Kidney tubule cell (primary cell): ENCODE measurements around the gene CDK11A.
A peak's percentile ranks its signal among the peaks of the same experiment; 100 is the strongest.
"Not testable (repeated sequence)": the region's sequence is repeated elsewhere in the genome, so short reads cannot be mapped to it uniquely, and the experiment has no call there.

ENCODE experiments used
- DNase-seq: peaks from one replicate; pipeline ENCODE4 v3.0.0-alpha.2; 2018; ENCODE audit warnings: low spot score

Gene CDK11A

GRCh38 chr1:1683104-1683905 lies 40.9 kb downstream of the CDK11A start:
- no peak for DNase-seq

DNA sequence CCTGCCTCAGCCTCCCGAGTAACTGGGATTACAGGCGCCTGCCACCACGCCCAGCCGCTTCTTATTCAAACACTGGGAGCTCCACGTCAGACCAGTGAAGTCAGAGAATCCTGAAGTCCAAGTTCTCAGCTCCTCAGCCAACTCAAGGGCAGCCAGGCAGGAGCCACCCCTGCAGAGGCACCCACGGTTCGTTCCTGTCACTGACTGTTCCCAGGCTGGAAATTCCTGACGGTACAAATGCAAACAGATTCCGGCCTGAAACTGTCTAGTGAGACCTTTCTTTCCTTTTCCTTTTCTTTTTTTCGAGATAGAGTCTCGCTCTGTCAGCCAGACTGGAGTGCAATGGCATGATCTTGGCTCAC lies 43.3 kb downstream of the CDK11A start:
- DNase-seq, result no peak

DNA sequence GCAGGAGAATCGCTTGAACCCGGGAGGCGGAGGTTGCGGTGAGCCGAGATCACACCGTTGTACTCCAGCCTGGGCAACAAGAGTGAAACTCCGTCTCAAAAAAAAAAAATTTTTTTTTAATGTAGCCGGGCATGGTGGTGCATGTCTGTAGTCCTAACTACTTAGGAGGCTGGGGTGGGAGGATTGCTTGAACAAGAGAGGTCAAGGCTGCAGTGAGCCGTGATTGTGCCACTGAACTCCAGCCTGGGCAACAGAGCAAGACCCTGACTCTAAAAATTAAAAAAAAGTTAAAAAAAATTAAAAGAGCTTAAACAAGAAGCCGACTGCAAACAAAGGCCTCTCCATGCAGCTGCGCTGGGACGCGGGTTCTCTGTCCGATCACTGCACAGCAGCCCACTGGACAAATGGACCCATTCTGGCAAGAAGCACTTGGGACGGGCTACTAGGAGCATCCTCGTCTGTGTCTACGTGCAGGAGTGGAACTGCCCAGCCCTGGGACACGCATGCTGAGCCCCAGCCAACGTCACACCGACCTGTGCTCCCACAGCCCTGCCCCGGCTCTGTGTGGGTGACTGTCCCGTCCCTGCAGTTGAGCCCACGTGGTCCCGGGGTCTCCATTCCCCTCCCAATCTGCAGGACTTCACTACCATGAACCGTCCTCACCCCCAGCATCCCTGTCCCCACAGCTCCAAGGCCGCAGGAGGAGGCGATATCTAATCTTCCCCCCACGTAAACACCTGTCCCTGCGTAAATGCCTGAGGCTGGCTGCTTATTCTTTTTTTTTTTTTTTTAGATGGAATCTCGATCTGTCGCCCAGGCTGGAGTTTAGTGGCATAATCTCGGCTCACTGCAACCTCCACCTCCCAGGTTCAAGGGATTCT lies 43.9 kb downstream of the CDK11A start:
- no peak for DNase-seq

DNA sequence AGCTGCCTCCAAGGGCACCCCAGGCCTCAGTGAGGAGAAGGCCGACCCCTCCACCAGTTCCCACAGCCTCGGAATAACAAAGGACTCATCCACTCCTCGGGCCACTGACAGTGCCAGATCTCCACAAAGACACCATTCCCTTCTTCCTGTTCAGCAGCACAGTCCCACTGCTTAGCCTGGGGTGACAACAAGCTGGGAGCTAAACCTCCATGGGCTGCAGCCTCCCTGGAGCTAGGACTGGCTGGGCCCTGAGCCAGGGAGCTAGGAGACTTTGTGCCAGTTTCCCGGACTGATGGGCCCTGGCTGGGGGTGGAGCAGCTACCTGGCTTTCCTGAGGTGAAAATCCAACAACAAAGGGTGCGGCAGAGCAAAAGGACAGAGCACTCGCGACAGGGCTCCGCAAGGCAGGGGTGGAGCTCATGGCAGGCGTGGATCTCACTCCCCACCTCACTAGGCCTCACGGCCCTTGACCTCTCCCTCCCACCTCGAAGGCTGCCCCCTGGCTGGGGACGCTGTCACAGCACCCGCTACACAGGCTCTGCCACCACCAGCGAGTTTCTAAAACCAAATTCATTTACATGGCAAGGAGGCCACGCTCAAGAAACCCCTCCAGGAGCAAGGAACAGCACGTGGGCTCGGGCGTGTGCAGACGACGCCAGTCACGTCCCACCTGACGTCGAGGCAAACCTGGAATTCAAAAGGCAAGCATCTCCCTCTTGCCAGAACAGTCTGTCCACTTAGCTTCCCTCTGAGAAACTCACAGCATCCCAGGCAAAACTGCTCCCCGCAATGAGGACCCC lies 45.4 kb downstream of the CDK11A start:
- DNase-seq, result peak; percentile 41

DNA sequence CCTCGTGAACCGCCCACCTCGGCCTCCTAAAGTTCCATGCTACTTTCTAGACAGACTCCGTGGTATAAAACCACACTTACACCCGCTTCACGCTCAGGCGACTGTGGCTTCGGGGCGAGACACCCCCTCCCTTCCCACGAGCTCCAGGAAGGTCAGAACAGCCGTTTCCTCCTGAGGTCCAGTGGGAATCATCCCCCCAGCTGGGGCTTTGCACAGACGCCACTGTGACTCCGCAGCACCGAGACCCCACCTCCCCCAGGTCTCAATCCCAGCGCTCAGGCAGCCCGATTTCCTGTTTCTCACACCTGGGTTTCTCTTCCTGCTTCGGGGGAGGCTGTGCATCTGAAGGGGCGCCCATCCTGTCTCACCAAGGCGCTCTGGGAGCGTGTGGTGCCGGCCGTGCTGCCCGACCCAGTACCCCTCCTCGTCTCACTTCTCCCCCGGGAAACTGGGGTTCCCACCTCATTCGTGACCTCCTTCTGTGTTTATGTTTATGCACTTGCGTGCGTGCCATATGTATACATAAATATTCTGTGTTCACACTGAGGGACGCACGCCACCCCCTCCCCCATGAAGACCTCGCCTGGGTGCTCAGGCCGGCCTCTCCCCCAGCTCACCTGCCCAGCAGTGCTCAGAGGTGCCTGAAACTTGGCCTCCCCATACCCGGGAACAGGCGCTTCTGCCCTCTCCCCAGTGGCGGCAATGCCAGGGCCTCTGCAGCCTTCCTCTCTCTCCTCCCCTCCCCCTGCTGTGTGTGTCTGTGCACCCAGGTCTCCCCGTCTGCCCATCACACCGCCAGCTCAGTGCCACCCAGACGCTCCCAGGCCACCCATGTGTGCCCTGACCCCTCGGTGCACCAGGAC lies 46.2 kb downstream of the CDK11A start:
- DNase-seq, result no peak

DNA sequence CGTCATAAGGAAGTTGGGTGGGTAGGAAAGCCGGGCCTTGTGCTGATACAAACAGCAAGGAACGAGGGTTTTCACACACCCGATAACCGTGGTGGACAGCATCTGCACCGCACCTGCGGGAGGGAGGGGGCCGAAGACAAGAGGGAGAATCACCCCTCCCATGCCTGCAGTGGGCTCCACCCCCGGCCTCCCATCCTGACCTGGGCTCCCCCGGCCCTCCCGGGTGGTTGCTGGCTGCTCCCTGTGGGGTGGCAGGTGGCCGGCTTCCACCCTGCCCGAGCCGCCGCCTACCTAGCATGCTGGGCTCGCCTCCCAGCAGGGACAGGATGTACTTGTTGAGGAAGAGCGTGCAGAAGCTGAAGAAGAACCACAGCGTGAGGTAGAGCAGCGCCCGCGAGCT lies 48.1 kb downstream of the CDK11A start:
- not testable (repeated sequence) for DNase-seq

- not testable (repeated sequence) for DNase-seq
These were observed 48.9 kb downstream of the CDK11A start for GRCh38 chr1:1675218-1675617.

DNA sequence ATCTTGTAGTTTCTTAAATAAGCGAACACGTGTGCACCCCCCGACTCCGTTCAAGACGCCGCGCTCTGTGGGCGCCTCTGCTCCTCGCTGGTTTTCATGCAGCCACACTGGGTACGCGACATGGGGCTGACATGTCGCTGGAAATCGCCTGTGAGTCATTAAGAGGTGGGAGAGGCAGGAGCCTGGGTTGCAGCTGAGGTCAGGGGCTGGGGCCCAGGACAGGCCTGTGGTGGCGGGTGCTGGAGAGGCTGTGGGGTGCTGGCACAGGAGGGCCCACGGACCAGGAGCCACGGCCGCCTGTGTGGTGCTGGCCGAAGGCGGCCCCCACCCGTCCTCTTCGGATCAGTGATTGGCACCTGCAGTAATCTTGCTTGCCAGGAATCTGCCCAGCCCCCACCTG lies 49.4 kb downstream of the CDK11A start:
- not testable (repeated sequence) for DNase-seq

DNA sequence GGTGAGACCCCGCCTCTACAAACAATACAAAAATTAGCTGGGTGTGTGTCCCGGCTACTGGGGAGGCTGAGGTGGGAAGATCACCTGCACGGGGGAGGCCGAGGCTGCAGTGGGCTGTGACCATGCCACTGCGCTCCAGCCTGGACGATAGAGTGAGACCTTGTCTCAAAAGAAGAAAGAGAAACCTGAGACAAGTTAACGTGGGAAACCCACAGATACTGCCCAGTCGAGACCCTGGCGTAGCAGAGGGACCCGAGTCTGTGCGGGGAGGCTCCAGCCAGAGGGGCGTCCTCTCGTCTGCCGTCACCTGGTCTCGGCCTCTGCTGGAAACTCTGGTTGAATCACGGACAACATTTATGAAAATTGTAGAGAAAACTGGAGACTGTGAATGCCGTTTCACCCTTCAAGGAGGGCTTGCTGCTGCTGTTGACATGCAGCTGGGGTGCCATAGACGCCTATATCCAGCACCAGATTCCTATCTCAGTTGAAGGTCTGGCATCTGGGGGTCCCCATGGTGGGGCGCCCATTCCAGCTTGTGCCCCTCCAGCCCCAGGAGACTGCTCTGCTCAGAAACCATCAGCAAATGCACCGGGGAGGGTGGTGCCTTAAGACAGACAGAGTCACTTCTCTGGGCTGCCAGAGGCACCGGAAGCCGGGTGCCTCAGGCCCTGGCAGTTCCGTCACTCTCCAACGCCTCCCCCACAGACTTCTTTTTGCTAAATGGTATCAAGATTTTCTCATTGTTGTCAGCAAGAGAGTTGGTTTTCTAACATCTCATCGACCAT lies 51.8 kb downstream of the CDK11A start:
- DNase-seq, result no peak

- no peak for DNase-seq
These were observed 52.6 kb downstream of the CDK11A start for GRCh38 chr1:1671365-1672119.

GRCh38 chr1:1670866-1671265 lies 53.3 kb downstream of the CDK11A start:
- DNase-seq, result no peak

DNA sequence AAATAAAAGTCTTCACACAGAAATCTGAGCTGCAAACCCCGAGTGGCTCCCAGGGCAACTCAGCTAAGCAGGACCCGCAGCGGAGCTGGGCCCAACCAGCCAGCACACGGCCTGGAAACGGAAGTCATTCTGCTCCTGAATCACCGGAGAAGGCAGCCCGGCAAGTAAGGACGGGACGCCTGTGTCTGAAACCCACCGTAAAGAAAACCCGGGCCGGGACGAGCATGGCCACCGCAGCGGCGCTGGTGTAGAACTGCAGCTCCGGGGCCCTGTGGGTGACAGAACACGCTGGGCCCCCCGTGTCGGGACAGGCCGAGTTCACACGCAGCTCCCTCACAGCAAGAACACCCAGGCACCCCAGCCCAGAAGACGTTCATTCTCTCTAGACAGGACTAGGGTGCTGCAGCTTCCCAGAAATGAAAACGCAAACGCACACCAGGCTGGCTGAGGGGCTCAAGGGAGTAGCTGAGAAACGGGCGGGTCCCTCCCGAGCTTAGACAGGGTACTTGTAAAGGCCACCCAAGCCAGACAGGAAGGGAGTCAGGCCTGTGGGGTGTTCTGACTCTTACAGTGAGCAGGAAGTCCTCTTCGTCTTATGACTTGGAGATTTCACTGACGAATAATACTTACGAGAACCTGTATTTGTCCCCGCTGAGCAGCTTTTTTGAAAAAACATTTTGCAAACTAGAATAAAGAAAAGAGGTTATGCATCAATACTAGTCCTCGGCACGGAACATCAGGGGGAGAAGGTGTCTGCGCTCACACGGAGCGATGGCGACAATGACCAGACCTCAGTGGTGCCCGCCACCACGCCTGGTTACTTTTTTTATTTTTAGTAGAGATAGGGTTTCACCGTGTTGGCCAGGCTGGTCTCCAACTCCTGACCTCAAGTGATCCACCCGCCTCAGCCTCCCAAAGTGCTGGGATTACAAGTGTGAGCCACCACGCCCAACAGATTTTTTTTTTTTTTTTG lies 54.4 kb downstream of the CDK11A start:
- no peak for DNase-seq

DNA sequence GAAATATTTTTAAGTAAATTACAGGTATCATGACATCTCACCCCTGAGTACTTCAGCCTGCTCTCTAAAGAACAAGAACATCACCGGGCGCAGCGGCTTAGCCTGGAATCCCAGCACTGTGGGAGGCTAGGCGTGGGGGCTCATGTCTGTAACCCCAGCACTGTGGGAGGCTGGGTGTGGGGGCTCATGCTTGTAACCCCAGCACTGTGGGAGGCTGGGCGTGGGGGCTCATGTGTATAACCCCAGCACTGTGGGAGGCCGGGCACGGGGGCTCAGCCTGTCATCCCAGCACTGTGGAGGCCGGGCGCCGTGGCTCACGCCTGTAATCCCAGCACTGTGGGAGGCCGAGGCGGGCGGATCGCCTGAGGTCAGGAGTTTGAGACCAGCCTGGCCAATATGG lies 57.6 kb downstream of the CDK11A start:
- DNase-seq, result no peak

- DNase-seq, result no peak
These were observed 58.3 kb downstream of the CDK11A start for GRCh38 chr1:1665815-1666251.

- DNase-seq, result no peak
These were observed 59.0 kb downstream of the CDK11A start for GRCh38 chr1:1664941-1665814.

DNA sequence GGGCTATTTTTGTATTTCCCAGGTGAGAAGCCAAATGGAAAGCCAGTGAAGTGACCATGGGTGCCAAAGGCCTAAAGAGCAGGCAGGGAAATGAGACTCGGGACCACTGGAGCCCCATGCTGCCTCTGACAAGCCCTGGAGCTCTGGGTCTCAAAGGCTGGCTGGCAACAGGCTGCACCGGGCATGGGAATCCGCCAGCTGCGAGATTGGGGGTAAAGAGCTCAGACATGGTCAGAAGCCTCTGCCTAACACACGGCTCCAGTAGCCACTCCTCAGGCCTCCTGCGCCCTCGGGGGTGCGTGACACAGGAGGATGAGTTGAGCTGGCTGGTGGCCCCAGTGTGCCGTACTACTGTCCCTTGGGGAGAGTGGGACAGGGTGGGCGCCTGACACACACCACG lies 59.8 kb downstream of the CDK11A start:
- DNase-seq, result not testable (repeated sequence)

- not testable (repeated sequence) for DNase-seq
These were observed 61.2 kb downstream of the CDK11A start for GRCh38 chr1:1662830-1663560.
